ENCODE data around the gene RPL27A.

- TF ChIP-seq CTCF (IDR thresholded peaks at IDR 0.05) (no peak), POLR2A (IDR thresholded peaks at IDR 0.05) (no peak), POLR2AphosphoS5 (IDR thresholded peaks at IDR 0.05) (no peak)
Measured at GRCh38 chr11:8698917-8699441, 16.4 kb downstream of the RPL27A start.
